Measurements from ENCODE around the gene BCL11B. TPM values are rescaled to one million over a fixed set of nuclear protein-coding genes. Genes with fewer than 3 reads are reported as not detected.

The BCL11B gene
- total and polyA plus RNA-seq, 10 of the 15 experiments (the other 5 are each of a cell fraction or from before 2014, with no cell fraction given): 0.38 to 5.5 (median 1.3) TPM

- RAD21 ChIA-PET (ENCODE audit: unreplicated experiment): no interaction called here
- Histone ChIP-seq H3K4me2 (ENCODE audit: control insufficient read depth, insufficient read depth) (no peak overlapping the region), H3K4me1 (ENCODE audit: control insufficient read depth, insufficient read depth, low read length) (no peaks in the 10 kb centered on the region), H3K9ac (ENCODE audit: control insufficient read depth, insufficient read depth, low read length) (no peak overlapping the region), H3K4me3 (no peak overlapping the region), H3K27ac (ENCODE audit: control insufficient read depth, insufficient read depth) (no peak overlapping the region), H3K79me2 (ENCODE audit: control insufficient read depth, insufficient read depth, low read length) (no peaks in the 10 kb centered on the region), H3K9me3 (replicated peaks; ENCODE audit: control insufficient read depth, insufficient read depth, low read length) (no peaks in the 10 kb centered on the region), H3K36me3 (ENCODE audit: control insufficient read depth in 2 of 2, insufficient read depth in 2 of 2, low read length in 1 of 2) (no peaks in the 10 kb centered on the region), H2AFZ (ENCODE audit: control insufficient read depth, low read depth, low read length) (no peak overlapping the region), H3K27me3 (replicated peaks in 1 of 2; ENCODE audit: control insufficient read depth in 2 of 2, insufficient read depth in 2 of 2, low read length in 1 of 2) (no peaks in the 10 kb centered on the region; a peak in 1 of 4 replicates), H4K20me1 (ENCODE audit: control insufficient read depth, insufficient read depth) (no peaks in the 10 kb centered on the region)
- intact Hi-C loops (cut with micrococcal nuclease; ENCODE audit: unreplicated experiment): no loop called here
- in situ Hi-C loops (cut with MboI): no loop called here
- DNase-seq (ENCODE audit: low read depth, low spot score) (no peak), ATAC-seq (no peak), FAIRE-seq (no peak)
- 45% methylated on average over 17 of the region's 17 CpGs for WGBS (ENCODE audit: insufficient coverage, insufficient replicate concordance, low lambda C conversion rate, missing lambda C conversion rate)
- CTCF ChIA-PET: no interaction called here
- POLR2A ChIA-PET: no interaction called here
- no TSS peak for BruUV-seq (replicated peaks)
- SMC1A ChIA-PET (ENCODE audit: uncharacterized antibody, unreplicated experiment): no interaction called here
- TF ChIP-seq CREB1 (IDR thresholded peaks at IDR 0.05; ENCODE audit: low read depth): no peak
- TF ChIP-seq BRCA1 (IDR thresholded peaks at IDR 0.05; ENCODE audit: low read depth, low read length): no peak
- TF ChIP-seq DPF2 (IDR thresholded peaks at IDR 0.05): no peak
- no peak for TF ChIP-seq ATF2 (IDR thresholded peaks at IDR 0.05; ENCODE audit: low read length)
- no peak for TF ChIP-seq ZZZ3 (IDR thresholded peaks at IDR 0.05; ENCODE audit: control insufficient read depth, insufficient read length, low read depth)
- TF ChIP-seq BCL3 (IDR thresholded peaks at IDR 0.05; ENCODE audit: borderline replicate concordance, insufficient read depth, low read depth, low read length, poor library complexity, severe bottlenecking): no peak
- TF ChIP-seq ATF7 (IDR thresholded peaks at IDR 0.05; ENCODE audit: low read depth): no peak
- no peak for TF ChIP-seq PML (IDR thresholded peaks at IDR 0.05; ENCODE audit: low read length)
- no peak for TF ChIP-seq SMC3 (IDR thresholded peaks at IDR 0.05; ENCODE audit: borderline replicate concordance, low read length)
- TF ChIP-seq BACH1 (IDR thresholded peaks at IDR 0.05; ENCODE audit: borderline replicate concordance): no peak
- TF ChIP-seq EZH2 (IDR thresholded peaks at IDR 0.05; ENCODE audit: borderline replicate concordance, control insufficient read depth, low read depth, low read length): no peak
- TF ChIP-seq GATAD2B (conservative IDR thresholded peaks at IDR 0.05; ENCODE audit: low read depth): no peak
- TF ChIP-seq ZNF622 (IDR thresholded peaks at IDR 0.05): no peak
- no peak for TF ChIP-seq SPI1 (IDR thresholded peaks at IDR 0.05; ENCODE audit: borderline replicate concordance, insufficient read depth, low read depth, low read length)
- TF ChIP-seq CUX1 (IDR thresholded peaks at IDR 0.05; ENCODE audit: insufficient replicate concordance, low read depth, low read length): no peak
These were observed 66.8 kb downstream of the BCL11B start for GRCh38 chr14:99205086-99205688.
